Measurements from ENCODE around the gene EMC9.

Gene EMC9

GRCh38 chr14:24098927-24099813 lies 42.2 kb downstream of the EMC9 start:
- H3K27me3 ChIP-seq (replicated peaks; ENCODE audit: insufficient read depth, low read length): no peaks in the 10 kb centered on the region
- TF ChIP-seq EZH2phosphoT487 (IDR thresholded peaks at IDR 0.05; ENCODE audit: low read length) (no peak), CTCF (IDR thresholded peaks at IDR 0.05; ENCODE audit: low read length) (no peak), EZH2 (optimal IDR thresholded peaks at IDR 0.05; ENCODE audit: low read depth, low read length) (no peak)
- H3K9me2 ChIP-seq (replicated peaks; ENCODE audit: insufficient read depth, low read length): no peaks in the 10 kb centered on the region
- peaks cover 5% of the 10 kb centered on the region; the same call in 1 of the 2 replicates for H3K79me2 ChIP-seq (ENCODE audit: low read length)
- DNase-seq: no peak
- no peaks in the 10 kb centered on the region for H3K9me3 ChIP-seq (replicated peaks; ENCODE audit: insufficient read depth, low read length)
- H3K36me3 ChIP-seq (replicated peaks; ENCODE audit: insufficient read depth, low read length): no peaks in the 10 kb centered on the region
- no peaks in the 10 kb centered on the region for H4K20me1 ChIP-seq (ENCODE audit: insufficient read depth, low read length)
- H2AFZ ChIP-seq (ENCODE audit: low read length): no peak overlapping the region
- no peak overlapping the region for H3K27ac ChIP-seq (ENCODE audit: low read length)
- H3K9ac ChIP-seq (ENCODE audit: low read length): no peak overlapping the region
- H3K4me3 ChIP-seq (ENCODE audit: low read length): no peak overlapping the region
- no peaks in the 10 kb centered on the region for H3K4me1 ChIP-seq (ENCODE audit: low read length)
- H3F3A ChIP-seq (ENCODE audit: insufficient read depth, low read length): no peaks in the 10 kb centered on the region
- H3K4me2 ChIP-seq (ENCODE audit: low read depth, low read length): no peak overlapping the region

DNA sequence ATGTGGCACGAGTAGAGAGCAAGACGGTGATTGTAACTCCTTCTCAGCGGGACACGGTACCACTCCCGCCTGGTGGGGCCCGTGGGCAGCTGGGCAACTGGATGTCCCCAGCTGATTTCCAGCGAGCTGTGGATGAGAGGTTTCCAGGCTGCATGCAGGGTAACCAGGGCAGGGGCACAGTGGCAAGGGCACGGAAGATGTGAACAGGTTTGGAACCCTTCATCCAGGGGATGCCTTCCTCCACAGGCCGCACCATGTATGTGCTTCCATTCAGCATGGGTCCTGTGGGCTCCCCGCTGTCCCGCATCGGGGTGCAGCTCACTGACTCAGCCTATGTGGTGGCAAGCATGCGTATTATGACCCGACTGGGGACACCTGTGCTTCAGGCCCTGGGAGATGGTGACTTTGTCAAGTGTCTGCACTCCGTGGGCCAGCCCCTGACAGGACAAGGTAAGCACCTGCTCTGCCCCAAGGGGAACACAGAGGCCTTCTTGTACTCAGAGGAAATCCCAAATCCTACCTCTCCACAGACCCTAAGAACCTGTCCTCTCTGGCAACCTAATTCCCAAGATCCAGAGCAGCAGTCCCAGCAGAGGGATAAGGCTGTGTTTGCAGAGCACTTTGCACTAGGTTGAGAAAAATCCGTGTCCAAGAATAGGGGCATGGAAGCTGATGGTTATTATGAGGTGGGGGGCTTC lies 43.0 kb downstream of the EMC9 start:
- Histone ChIP-seq H2AFZ (ENCODE audit: low read length) (no peak overlapping the region), H3K4me3 (ENCODE audit: low read length) (no peak overlapping the region), H3K9me3 (replicated peaks; ENCODE audit: insufficient read depth, low read length) (no peaks in the 10 kb centered on the region), H3K9me2 (replicated peaks; ENCODE audit: insufficient read depth, low read length) (no peaks in the 10 kb centered on the region), H3F3A (ENCODE audit: insufficient read depth, low read length) (no peaks in the 10 kb centered on the region), H4K20me1 (ENCODE audit: insufficient read depth, low read length) (no peaks in the 10 kb centered on the region), H3K79me2 (ENCODE audit: low read length) (peaks cover 5% of the 10 kb centered on the region; the same call in 1 of the 2 replicates), H3K4me1 (ENCODE audit: low read length) (no peaks in the 10 kb centered on the region), H3K27ac (ENCODE audit: low read length) (no peak overlapping the region), H3K4me2 (ENCODE audit: low read depth, low read length) (no peak overlapping the region), H3K9ac (ENCODE audit: low read length) (no peak overlapping the region), H3K27me3 (replicated peaks; ENCODE audit: insufficient read depth, low read length) (no peaks in the 10 kb centered on the region), H3K36me3 (replicated peaks; ENCODE audit: insufficient read depth, low read length) (no peaks in the 10 kb centered on the region)
- no peak for DNase-seq
- TF ChIP-seq EZH2 (optimal IDR thresholded peaks at IDR 0.05; ENCODE audit: low read depth, low read length) (no peak), EZH2phosphoT487 (IDR thresholded peaks at IDR 0.05; ENCODE audit: low read length) (no peak), CTCF (IDR thresholded peaks at IDR 0.05; ENCODE audit: low read length) (no peak)

- no peak for DNase-seq
- Histone ChIP-seq H3K4me2 (ENCODE audit: low read depth, low read length) (no peak overlapping the region), H3K4me3 (ENCODE audit: low read length) (no peak overlapping the region), H3K9me3 (replicated peaks; ENCODE audit: insufficient read depth, low read length) (no peaks in the 10 kb centered on the region), H3K9me2 (replicated peaks; ENCODE audit: insufficient read depth, low read length) (no peaks in the 10 kb centered on the region), H3K27me3 (replicated peaks; ENCODE audit: insufficient read depth, low read length) (no peaks in the 10 kb centered on the region), H4K20me1 (ENCODE audit: insufficient read depth, low read length) (no peaks in the 10 kb centered on the region), H3K36me3 (replicated peaks; ENCODE audit: insufficient read depth, low read length) (no peaks in the 10 kb centered on the region), H3K27ac (ENCODE audit: low read length) (no peak overlapping the region), H2AFZ (ENCODE audit: low read length) (no peak overlapping the region), H3F3A (ENCODE audit: insufficient read depth, low read length) (no peaks in the 10 kb centered on the region), H3K4me1 (ENCODE audit: low read length) (no peaks in the 10 kb centered on the region), H3K9ac (ENCODE audit: low read length) (no peak overlapping the region), H3K79me2 (ENCODE audit: low read length) (peaks cover 5% of the 10 kb centered on the region; the same call in 1 of the 2 replicates)
- no peak for TF ChIP-seq EZH2phosphoT487 (IDR thresholded peaks at IDR 0.05; ENCODE audit: low read length)
- TF ChIP-seq CTCF (IDR thresholded peaks at IDR 0.05; ENCODE audit: low read length): no peak
- TF ChIP-seq EZH2 (optimal IDR thresholded peaks at IDR 0.05; ENCODE audit: low read depth, low read length): no peak
Measured at GRCh38 chr14:24096545-24097181, 44.7 kb downstream of the EMC9 start.
